ENCODE results near the gene NREP.

GRCh38 chr5:111755345-111755941, 1.6 kb downstream of the NREP start:
- TF ChIP-seq TAF1 (IDR thresholded peaks at IDR 0.05; ENCODE audit: borderline replicate concordance, insufficient read depth, low read length) (no peak), POLR2AphosphoS5 (IDR thresholded peaks at IDR 0.05; ENCODE audit: low read depth, low read length) (no peak), FOXP2 (optimal IDR thresholded peaks at IDR 0.05; ENCODE audit: borderline replicate concordance, extremely low read depth, extremely low read length, insufficient read depth) (no peak), REST (IDR thresholded peaks at IDR 0.05; ENCODE audit: insufficient read depth in 1 of 2, low read depth in 2 of 2, low read length in 2 of 2) (no peak), SIN3A (IDR thresholded peaks at IDR 0.05; ENCODE audit: borderline replicate concordance, insufficient read depth, low read length) (no peak)

All from PFSK-1 (cell line).